CMK (cell line): ENCODE measurements around the gene TNFRSF25.

Source experiments
- DNase-seq: peaks from one replicate; pipeline ENCODE4 v3.0.0-alpha.2; 2010; ENCODE audit warnings: low read depth

Gene TNFRSF25

GRCh38 chr1:6466023-6466422, at the start of gene TNFRSF25:
TNFRSF25 (minus strand) TSS chr1:6466173; CDS start chr1:6466107, 66 bp downstream.
- DNase-seq = no peak

- no peak for DNase-seq
Observed at GRCh38 chr1:6515771-6516170, 49.8 kb upstream of the TNFRSF25 start.

- DNase-seq = no peak
Observed at GRCh38 chr1:6513320-6513801, 47.4 kb upstream of the TNFRSF25 start.

GRCh38 chr1:6512908-6513280, 46.9 kb upstream of the TNFRSF25 start:
- no peak for DNase-seq

GRCh38 chr1:6512245-6512907, 46.4 kb upstream of the TNFRSF25 start:
- DNase-seq = no peak

GRCh38 chr1:6511561-6512244, 45.7 kb upstream of the TNFRSF25 start:
- no peak for DNase-seq

- no peak for DNase-seq
Observed at GRCh38 chr1:6511056-6511455, 45.1 kb upstream of the TNFRSF25 start.

GRCh38 chr1:6510493-6510892, 44.5 kb upstream of the TNFRSF25 start:
- no peak for DNase-seq

GRCh38 chr1:6509919-6510291, 43.9 kb upstream of the TNFRSF25 start:
- no peak for DNase-seq

GRCh38 chr1:6509220-6509918, 43.4 kb upstream of the TNFRSF25 start:
- peak; percentile 54 for DNase-seq

- no peak for DNase-seq
Observed at GRCh38 chr1:6508816-6509189, 42.8 kb upstream of the TNFRSF25 start.

- DNase-seq = no peak
Observed at GRCh38 chr1:6508154-6508815, 42.3 kb upstream of the TNFRSF25 start.

GRCh38 chr1:6507461-6507911, 41.5 kb upstream of the TNFRSF25 start:
- no peak for DNase-seq

GRCh38 chr1:6507037-6507428, 41.1 kb upstream of the TNFRSF25 start:
- peak; percentile 68 for DNase-seq

- DNase-seq = no peak
Observed at GRCh38 chr1:6506210-6507036, 40.5 kb upstream of the TNFRSF25 start.

GRCh38 chr1:6505367-6506209, 39.6 kb upstream of the TNFRSF25 start:
- no peak for DNase-seq

- DNase-seq = no peak
Observed at GRCh38 chr1:6504887-6505286, 38.9 kb upstream of the TNFRSF25 start.

GRCh38 chr1:6503884-6504602, 38.1 kb upstream of the TNFRSF25 start:
- no peak for DNase-seq

GRCh38 chr1:6502000-6502891, 36.3 kb upstream of the TNFRSF25 start:
- no peak for DNase-seq
